Measurements from ENCODE around the gene EXOC3L4. TPM values are rescaled to one million over a fixed set of nuclear protein-coding genes. Genes with fewer than 3 reads are reported as not detected.
A peak's percentile ranks its signal among the peaks of the same experiment; 100 is the strongest.

Gene EXOC3L4
- total RNA-seq, 1 experiment from 2014 or later = 1.7 TPM

DNA sequence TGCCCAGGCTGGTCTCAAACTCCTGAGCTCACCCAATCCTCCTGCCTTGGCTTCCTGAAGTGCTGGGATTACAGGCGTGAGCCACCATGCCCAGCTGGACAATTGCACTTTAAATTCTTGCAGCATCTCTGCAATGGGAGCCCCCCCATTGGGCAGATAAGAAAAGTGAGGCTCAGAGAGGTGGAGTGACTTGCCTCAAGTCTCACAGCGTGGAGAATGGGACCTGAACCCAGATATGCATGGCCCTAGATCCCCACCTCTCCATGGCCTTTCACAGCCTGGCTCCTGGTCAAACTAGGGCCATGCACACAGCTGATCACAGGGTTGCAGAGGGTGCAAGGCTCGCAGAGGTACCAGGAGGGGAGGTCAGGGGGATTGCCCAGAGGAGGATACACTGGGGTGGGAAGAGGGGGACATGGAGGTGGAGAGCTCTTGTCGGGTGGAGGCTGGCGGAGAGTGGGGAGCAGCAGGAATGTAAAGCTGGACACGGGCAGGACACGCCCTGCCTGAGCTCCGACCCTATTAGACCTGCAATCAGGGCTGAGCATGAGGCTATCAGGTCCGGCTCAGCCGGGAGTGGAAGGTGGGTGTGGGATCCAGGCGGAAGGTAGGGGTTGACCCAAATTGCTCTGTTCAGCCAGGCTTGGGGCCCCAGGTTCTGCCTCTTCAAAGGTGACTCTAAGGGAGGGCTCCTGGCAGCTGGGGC lies 6.9 kb downstream of the EXOC3L4 start:
- BruUV-seq (replicated peaks) = no TSS peak
- Histone ChIP-seq H2AFZ (no peak overlapping the region), H3K4me1 (replicated peaks; ENCODE audit: insufficient read depth) (peaks cover 68% of the 10 kb centered on the region), H3F3A (ENCODE audit: insufficient read depth, low read depth) (peaks cover 56% of the 10 kb centered on the region), H3K27me3 (ENCODE audit: insufficient read depth, low read depth) (no peaks in the 10 kb centered on the region), H3K36me3 (ENCODE audit: low read depth) (no peaks in the 10 kb centered on the region), H3K79me2 (ENCODE audit: low read depth) (no peaks in the 10 kb centered on the region), H4K20me1 (ENCODE audit: insufficient read depth) (no peaks in the 10 kb centered on the region), H3K4me3 (no peak overlapping the region), H3K9me3 (ENCODE audit: insufficient read depth, low read depth) (no peaks in the 10 kb centered on the region), H3K27ac (peak overlapping the region; percentile 83), H3K4me2 (peak overlapping the region; percentile 63), H3K9me2 (ENCODE audit: insufficient read depth) (no peaks in the 10 kb centered on the region)
- intact Hi-C loops (cut with micrococcal nuclease; ENCODE audit: unreplicated experiment) = loop anchor here (10.0 kb wide), 1 partner anchor 293 kb away; no protein-coding TSS in a partner anchor
- POLR2A ChIA-PET (ENCODE audit: unreplicated experiment) = interaction anchor here (0.6 kb wide), 1 partner anchor 9 kb away, joined by 3 read pairs; no protein-coding TSS in a partner anchor
- no peak for DNase-seq
- no peak for TF ChIP-seq CTCF (conservative IDR thresholded peaks at IDR 0.05)
- no peak for TF ChIP-seq EZH2 (IDR thresholded peaks at IDR 0.05; ENCODE audit: low read depth)
- CTCF ChIA-PET = interaction anchor here (1.2 kb wide), 1 partner anchor 407 kb away, joined by 9 read pairs; no protein-coding TSS in a partner anchor

GRCh38 chr14:103101963-103102688 lies 7.6 kb downstream of the EXOC3L4 start:
- intact Hi-C loops (cut with micrococcal nuclease; ENCODE audit: unreplicated experiment) = loop anchor here (10.0 kb wide), 1 partner anchor 293 kb away; no protein-coding TSS in a partner anchor
- POLR2A ChIA-PET (ENCODE audit: unreplicated experiment) = no interaction called here
- Histone ChIP-seq H3K4me2 (no peak overlapping the region), H3K79me2 (ENCODE audit: low read depth) (no peaks in the 10 kb centered on the region), H3K4me1 (replicated peaks; ENCODE audit: insufficient read depth) (peaks cover 68% of the 10 kb centered on the region), H3K9me2 (ENCODE audit: insufficient read depth) (no peaks in the 10 kb centered on the region), H3K27me3 (ENCODE audit: insufficient read depth, low read depth) (no peaks in the 10 kb centered on the region), H3K36me3 (ENCODE audit: low read depth) (no peaks in the 10 kb centered on the region), H2AFZ (no peak overlapping the region), H3K27ac (no peak overlapping the region), H3K9me3 (ENCODE audit: insufficient read depth, low read depth) (no peaks in the 10 kb centered on the region), H3K4me3 (no peak overlapping the region), H4K20me1 (ENCODE audit: insufficient read depth) (no peaks in the 10 kb centered on the region), H3F3A (ENCODE audit: insufficient read depth, low read depth) (peaks cover 63% of the 10 kb centered on the region)
- CTCF ChIA-PET = no interaction called here
- BruUV-seq (replicated peaks) = no TSS peak
- TF ChIP-seq EZH2 (IDR thresholded peaks at IDR 0.05; ENCODE audit: low read depth) (no peak), CTCF (conservative IDR thresholded peaks at IDR 0.05) (no peak)
- DNase-seq = no peak

DNA sequence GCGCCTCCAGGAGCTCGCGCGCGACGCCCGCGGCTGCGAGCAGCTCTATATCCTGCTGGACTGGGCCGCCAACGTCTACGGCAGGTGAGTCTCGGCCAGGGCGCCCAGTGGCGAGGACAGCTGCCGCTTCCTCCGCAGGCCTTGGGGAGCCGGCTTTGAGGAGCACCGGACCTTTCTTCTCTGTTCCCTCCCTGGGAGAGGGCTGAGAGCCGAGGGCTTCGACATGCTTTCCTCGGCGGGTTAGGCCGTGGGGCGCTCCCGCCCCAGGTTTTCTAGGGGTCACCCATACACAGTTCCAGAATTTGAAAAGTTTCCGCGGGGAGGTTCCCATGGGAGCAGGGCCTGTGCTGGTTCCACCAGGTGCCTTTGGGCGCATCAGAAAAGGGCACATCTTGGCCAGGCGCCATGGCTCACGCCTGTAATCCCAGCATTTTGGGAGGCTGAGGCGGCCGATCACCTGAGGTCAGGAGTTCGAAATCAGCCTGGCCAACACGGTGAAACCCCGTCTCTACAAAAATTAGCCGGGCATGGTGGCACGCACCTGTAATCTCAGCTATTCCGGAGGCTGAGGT lies 8.2 kb downstream of the EXOC3L4 start:
- POLR2A ChIA-PET (ENCODE audit: unreplicated experiment) = interaction anchor here (0.5 to 1.3 kb wide), 2 partner anchors 27 to 409 kb away, joined by 3 to 22 read pairs; no protein-coding TSS in a partner anchor
- BruUV-seq (replicated peaks) = no TSS peak
- Histone ChIP-seq H3K27ac (no peak overlapping the region), H3K4me1 (replicated peaks; ENCODE audit: insufficient read depth) (peaks cover 68% of the 10 kb centered on the region), H3K36me3 (ENCODE audit: low read depth) (no peaks in the 10 kb centered on the region), H3K4me3 (no peak overlapping the region), H3F3A (ENCODE audit: insufficient read depth, low read depth) (peaks cover 63% of the 10 kb centered on the region), H2AFZ (no peak overlapping the region), H4K20me1 (ENCODE audit: insufficient read depth) (no peaks in the 10 kb centered on the region), H3K79me2 (ENCODE audit: low read depth) (no peaks in the 10 kb centered on the region), H3K9me2 (ENCODE audit: insufficient read depth) (no peaks in the 10 kb centered on the region), H3K9me3 (ENCODE audit: insufficient read depth, low read depth) (no peaks in the 10 kb centered on the region), H3K4me2 (0 out of 2 replicates have a peak overlapping the region, but pooled peaks have one; percentile 72), H3K27me3 (ENCODE audit: insufficient read depth, low read depth) (no peaks in the 10 kb centered on the region)
- TF ChIP-seq CTCF (conservative IDR thresholded peaks at IDR 0.05) = no peak
- no peak for TF ChIP-seq EZH2 (IDR thresholded peaks at IDR 0.05; ENCODE audit: low read depth)
- intact Hi-C loops (cut with micrococcal nuclease; ENCODE audit: unreplicated experiment) = loop anchor here (10.0 kb wide), 1 partner anchor 292 kb away; no protein-coding TSS in a partner anchor
- no peak for DNase-seq
- CTCF ChIA-PET = interaction anchor here (1.0 kb wide), 1 partner anchor 16 kb away, joined by 3 read pairs; no protein-coding TSS in a partner anchor
